Measurements from ENCODE around the gene HIF3A.

GRCh38 chr19:46326608-46327007, 29.8 kb downstream of the HIF3A start:
- TF ChIP-seq POLR2A (IDR thresholded peaks at IDR 0.05; ENCODE audit: extremely low read depth, insufficient read length), result no peak
- TF ChIP-seq CTCF (IDR thresholded peaks at IDR 0.05; ENCODE audit: low read depth, low read length), result no peak

Data from NB4 (cell line).